CD4-positive, CD25-positive, alpha-beta regulatory T cell (primary cell): Measurements from ENCODE around the gene OR7C2. TPM values are rescaled to one million over a fixed set of nuclear protein-coding genes. Genes with fewer than 3 reads are reported as not detected.
A peak's percentile ranks its signal among the peaks of the same experiment; 100 is the strongest.
"Not testable (repeated sequence)": the region's sequence is repeated elsewhere in the genome, so short reads cannot be mapped to it uniquely, and the experiment has no call there.

ENCODE experiments used
- ATAC-seq, 2 donors: fragments of 150-1000 bp; cut with Tn5 transposase; one replicate each; pipeline ENCODE4 v1.10.0; 2021; ENCODE audit warnings: low read depth in 2 of 2, moderate number of reproducible peaks in 2 of 2, moderate library complexity in 1 of 2
- DNase-seq, 3 donors: peaks; one replicate each; pipeline versions ENCODE4 v3.0.0 to v3.0.0-alpha.2; 2012 to 2022; ENCODE audit warnings: mixed read lengths in 1 of 3
- H3K27ac ChIP-seq: one replicate; pipeline ENCODE4 v1.7.0; 2013; ENCODE audit warnings: mild to moderate bottlenecking, low read length; ENCODE audit not compliant: insufficient read depth, poor library complexity, severe bottlenecking
- H3K27me3 ChIP-seq: one replicate; pipeline ENCODE4 v1.7.0; 2013; ENCODE audit warnings: low read length; ENCODE audit not compliant: control insufficient read depth, insufficient read depth
- H3K36me3 ChIP-seq: one replicate; pipeline ENCODE4 v1.7.0; 2013; ENCODE audit warnings: mild to moderate bottlenecking, low read length, moderate library complexity; ENCODE audit not compliant: control insufficient read depth, insufficient read depth
- H3K4me1 ChIP-seq: 2 replicates; pipeline ENCODE4 v1.7.0; 2013; ENCODE audit warnings: mild to moderate bottlenecking, low read length; ENCODE audit not compliant: insufficient read depth, control insufficient read depth, poor library complexity, severe bottlenecking
- H3K4me3 ChIP-seq: one replicate; pipeline ENCODE4 v1.7.0; 2013; ENCODE audit warnings: low read depth, mild to moderate bottlenecking, low read length, moderate library complexity
- H3K9me3 ChIP-seq, 2 experiments: 1 replicate in 1 of 2; 2 replicates in 1 of 2; pipeline ENCODE4 v1.7.0; 2013; ENCODE audit warnings: low read length in 2 of 2, mild to moderate bottlenecking in 1 of 2, moderate library complexity in 1 of 2; ENCODE audit not compliant: control insufficient read depth in 2 of 2
- H3K27ac Mint-ChIP-seq, 3 donors: one replicate each; pipeline ENCODE4 v1.8.0; 2020 to 2022; ENCODE audit warnings: mild to moderate bottlenecking in 3 of 3, mixed read lengths in 3 of 3, moderate library complexity in 2 of 3
- H3K27me3 Mint-ChIP-seq: one replicate; pipeline ENCODE4 v1.8.0; 2022; ENCODE audit warnings: mild to moderate bottlenecking, mixed read lengths
- H3K36me3 Mint-ChIP-seq: one replicate; pipeline ENCODE4 v1.8.0; 2020; ENCODE audit warnings: mixed read lengths
- H3K4me1 Mint-ChIP-seq, 4 donors: one replicate each; pipeline ENCODE4 v1.8.0; 2020 to 2022; ENCODE audit warnings: mixed read lengths in 4 of 4, mild to moderate bottlenecking in 1 of 4
- H3K4me3 Mint-ChIP-seq, 4 donors: one replicate each; pipeline ENCODE4 v1.8.0; 2020 to 2022; ENCODE audit warnings: mild to moderate bottlenecking in 4 of 4, mixed read lengths in 4 of 4, moderate library complexity in 3 of 4
- H3K9me3 Mint-ChIP-seq, 7 donors: one replicate each; pipeline ENCODE4 v1.8.0; 2020 to 2022; ENCODE audit warnings: mixed read lengths in 7 of 7, mild to moderate bottlenecking in 3 of 7, moderate library complexity in 2 of 7
- polyA plus RNA-seq, 4 donors: library from polyadenylated mRNA; unstranded; fragments of 300-500 nt; fragmentation: Illumina TruSeq; gene quantifications; one replicate each; pipeline ENCODE4 v1.2.3, GENCODE V29; 2021
- total RNA-seq: library from RNA; stranded (reverse); gene quantifications from one replicate; pipeline ENCODE4 v1.2.3, GENCODE V29; 2022

The OR7C2 gene
- total and polyA plus RNA-seq, 5 donors from 2014 or later = not detected

DNA sequence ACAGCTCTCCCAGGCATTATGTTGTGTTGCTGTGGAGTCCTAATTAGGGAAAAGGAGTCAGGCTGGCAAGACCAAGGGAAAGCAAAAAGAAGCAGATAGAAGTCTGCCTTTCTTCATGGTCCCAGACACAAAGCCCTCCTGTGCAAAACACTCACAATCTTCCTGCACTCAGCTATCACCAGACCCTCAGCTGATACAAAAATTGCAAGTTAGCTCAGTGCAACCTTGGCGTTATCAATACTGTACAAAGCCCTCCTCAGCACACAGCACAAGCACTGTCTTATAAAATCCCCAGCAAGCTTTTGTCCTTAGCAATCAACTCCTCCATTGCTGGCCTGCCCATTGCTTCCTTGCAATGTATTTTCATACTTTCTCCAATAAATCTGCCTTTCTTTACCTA is 3.2 kb downstream of the OR7C2 start:
- ATAC-seq (no peak), DNase-seq (no peak)
- Mint-ChIP-seq H3K4me3 (no peak overlapping the region), H3K27me3 (peaks cover 4% of the 10 kb centered on the region), H3K27ac (no peak overlapping the region), H3K36me3 (no peaks in the 10 kb centered on the region), H3K9me3 (peaks cover 0 to 4% (median 0%) of the 10 kb centered on the region in 7 donors), H3K4me1 (no peaks in the 10 kb centered on the region)
- no peaks in the 10 kb centered on the region for H3K9me3 ChIP-seq
- no peaks in the 10 kb centered on the region for H3K4me1 ChIP-seq
- no peaks in the 10 kb centered on the region for H3K36me3 ChIP-seq
- no peaks in the 10 kb centered on the region for H3K27me3 ChIP-seq
- no peak overlapping the region for H3K27ac ChIP-seq
- no peak overlapping the region for H3K4me3 ChIP-seq

DNA sequence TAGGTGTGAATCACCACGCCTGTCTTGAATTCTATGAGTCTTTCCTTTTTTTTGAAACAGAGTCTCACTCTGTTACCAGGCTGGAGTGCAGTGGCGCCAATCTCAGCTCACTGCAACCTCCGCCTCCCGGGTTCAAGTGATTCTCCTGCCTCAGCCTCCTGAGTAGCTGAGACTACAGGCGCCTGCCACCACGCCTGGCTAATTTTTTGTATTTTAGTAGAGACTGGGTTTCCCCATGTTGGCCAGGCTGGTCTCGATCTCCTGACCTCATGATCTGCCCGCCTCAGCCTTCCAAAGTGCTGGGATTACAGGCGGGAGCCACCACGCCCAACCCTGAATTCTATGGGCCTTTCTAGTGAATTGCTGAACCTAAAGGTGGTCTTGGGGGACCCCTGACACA is 8.1 kb downstream of the OR7C2 start:
- not testable (repeated sequence) for H3K36me3 ChIP-seq, H3K4me1 Mint-ChIP-seq, DNase-seq, H3K27ac Mint-ChIP-seq, H3K9me3 Mint-ChIP-seq, H3K36me3 Mint-ChIP-seq, ATAC-seq, H3K27ac ChIP-seq, H3K4me3 ChIP-seq, H3K27me3 Mint-ChIP-seq, H3K4me1 ChIP-seq, H3K9me3 ChIP-seq, H3K4me3 Mint-ChIP-seq, H3K27me3 ChIP-seq

DNA sequence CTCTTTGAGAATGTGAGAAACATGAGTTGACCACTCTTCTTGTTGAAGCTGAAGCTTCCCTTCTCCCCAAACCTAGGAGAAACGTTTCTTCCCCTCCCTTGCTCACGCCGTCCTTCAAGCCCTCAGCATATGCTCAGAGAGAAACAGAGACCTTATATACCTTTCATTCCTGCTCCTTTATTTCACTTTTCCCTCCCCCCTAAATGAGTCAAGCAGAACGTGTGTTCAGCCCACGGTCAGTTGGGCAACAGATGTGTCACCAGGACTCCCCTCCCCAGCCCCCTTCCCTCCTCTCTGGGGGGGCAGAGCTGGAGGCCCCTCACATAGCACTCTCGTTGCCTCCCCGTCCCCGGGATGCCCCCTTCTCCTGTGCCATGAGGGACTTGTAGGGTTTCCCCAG is 8.6 kb downstream of the OR7C2 start:
- DNase-seq (no peak), ATAC-seq (no peak)
- no peaks in the 10 kb centered on the region for H3K27me3 ChIP-seq
- no peaks in the 10 kb centered on the region for H3K4me1 ChIP-seq
- no peaks in the 10 kb centered on the region for H3K36me3 ChIP-seq
- Mint-ChIP-seq H3K9me3 (peaks cover 0 to 6% (median 0%) of the 10 kb centered on the region in 7 donors), H3K36me3 (no peaks in the 10 kb centered on the region), H3K4me1 (no peaks in the 10 kb centered on the region), H3K27ac (no peak overlapping the region), H3K4me3 (no peak overlapping the region), H3K27me3 (no peaks in the 10 kb centered on the region)
- H3K4me3 ChIP-seq = no peak overlapping the region
- H3K9me3 ChIP-seq = no peaks in the 10 kb centered on the region
- H3K27ac ChIP-seq = no peak overlapping the region

GRCh38 chr19:14950421-14950820 is 9.1 kb downstream of the OR7C2 start:
- Histone ChIP-seq H3K4me3 (no peak overlapping the region), H3K9me3 (no peaks in the 10 kb centered on the region), H3K27me3 (no peaks in the 10 kb centered on the region), H3K27ac (no peak overlapping the region), H3K36me3 (no peaks in the 10 kb centered on the region), H3K4me1 (no peaks in the 10 kb centered on the region)
- peaks cover 0 to 6% (median 0%) of the 10 kb centered on the region in 7 donors for H3K9me3 Mint-ChIP-seq
- no peaks in the 10 kb centered on the region for H3K27me3 Mint-ChIP-seq
- no peak overlapping the region for H3K27ac Mint-ChIP-seq
- H3K4me3 Mint-ChIP-seq = no peak overlapping the region
- no peaks in the 10 kb centered on the region for H3K36me3 Mint-ChIP-seq
- no peaks in the 10 kb centered on the region for H3K4me1 Mint-ChIP-seq
- ATAC-seq (no peak), DNase-seq (no peak)

DNA sequence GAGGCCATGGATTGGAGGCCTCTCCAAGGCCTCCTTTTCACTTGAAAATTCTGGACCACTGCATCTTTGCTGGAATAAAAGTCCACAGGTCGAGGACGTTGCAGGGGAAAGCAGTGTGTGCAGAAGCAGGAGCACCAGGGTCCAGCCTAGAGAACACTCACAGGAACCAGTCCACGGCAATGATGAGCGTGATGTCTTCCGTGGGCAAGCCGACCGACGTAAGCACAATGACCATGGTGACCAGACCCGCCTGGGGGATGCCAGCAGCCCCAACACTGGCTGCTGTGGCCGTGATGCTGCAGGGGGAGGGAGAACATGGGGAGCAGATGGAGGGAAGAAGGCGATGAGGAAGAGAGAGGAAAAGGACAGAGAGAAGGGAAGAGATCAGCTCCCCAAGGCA is 11.5 kb downstream of the OR7C2 start:
- no peaks in the 10 kb centered on the region for H3K4me1 ChIP-seq
- Mint-ChIP-seq H3K36me3 (peaks cover 5% of the 10 kb centered on the region), H3K4me3 (no peak overlapping the region), H3K27me3 (no peaks in the 10 kb centered on the region), H3K27ac (no peak overlapping the region), H3K4me1 (no peaks in the 10 kb centered on the region), H3K9me3 (peaks cover 0 to 14% (median 9%) of the 10 kb centered on the region in 7 donors)
- H3K36me3 ChIP-seq = no peaks in the 10 kb centered on the region
- H3K9me3 ChIP-seq = peaks cover 3 to 6% of the 10 kb centered on the region in 2 experiments
- H3K27ac ChIP-seq = no peak overlapping the region
- H3K4me3 ChIP-seq = no peak overlapping the region
- DNase-seq (no peak), ATAC-seq (no peak)
- H3K27me3 ChIP-seq = no peaks in the 10 kb centered on the region

GRCh38 chr19:14954071-14954655 is 12.9 kb downstream of the OR7C2 start:
- Mint-ChIP-seq H3K4me3 (no peak overlapping the region), H3K4me1 (no peaks in the 10 kb centered on the region), H3K27ac (no peak overlapping the region), H3K27me3 (no peaks in the 10 kb centered on the region), H3K36me3 (peaks cover 5% of the 10 kb centered on the region), H3K9me3 (peaks cover 0 to 15% (median 9%) of the 10 kb centered on the region in 7 donors)
- H3K9me3 ChIP-seq = peaks cover 6 to 11% of the 10 kb centered on the region in 2 experiments
- H3K4me3 ChIP-seq = no peak overlapping the region
- H3K27me3 ChIP-seq = no peaks in the 10 kb centered on the region
- no peak overlapping the region for H3K27ac ChIP-seq
- H3K4me1 ChIP-seq = no peaks in the 10 kb centered on the region
- no peak for DNase-seq
- no peaks in the 10 kb centered on the region for H3K36me3 ChIP-seq
- ATAC-seq = no peak

DNA sequence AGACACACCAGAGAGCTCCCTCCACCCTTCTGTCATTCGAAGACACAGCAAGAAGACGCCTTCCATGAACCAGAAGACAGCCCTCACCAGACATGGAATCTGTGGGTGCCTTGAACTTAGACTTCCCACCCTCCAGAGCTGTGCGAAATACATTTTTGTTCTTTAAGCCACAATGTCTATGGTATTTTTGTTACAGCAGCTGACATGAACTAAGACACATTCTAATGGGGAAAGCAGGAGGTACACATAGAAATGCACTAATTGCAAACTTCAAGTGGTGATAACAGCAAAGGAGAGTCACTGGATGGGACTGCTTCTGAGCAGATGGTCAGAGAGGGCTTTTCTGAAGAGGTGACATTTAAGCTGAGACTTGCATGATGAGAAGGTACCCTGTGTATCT is 16.2 kb downstream of the OR7C2 start:
- no peaks in the 10 kb centered on the region for H3K4me1 Mint-ChIP-seq

GRCh38 chr19:14959263-14959662 is 18.0 kb downstream of the OR7C2 start:
- Histone ChIP-seq H3K4me3 (no peak overlapping the region), H3K9me3 (peaks cover 17 to 25% of the 10 kb centered on the region in 2 experiments), H3K4me1 (no peaks in the 10 kb centered on the region), H3K27ac (no peak overlapping the region), H3K27me3 (no peaks in the 10 kb centered on the region), H3K36me3 (no peaks in the 10 kb centered on the region)
- no peaks in the 10 kb centered on the region for H3K4me1 Mint-ChIP-seq
- no peak overlapping the region for H3K27ac Mint-ChIP-seq
- peaks cover 5% of the 10 kb centered on the region for H3K36me3 Mint-ChIP-seq
- DNase-seq = no peak
- peaks cover 3 to 30% (median 10%) of the 10 kb centered on the region in 7 donors for H3K9me3 Mint-ChIP-seq
- ATAC-seq = no peak
- no peak overlapping the region for H3K4me3 Mint-ChIP-seq
- H3K27me3 Mint-ChIP-seq = peaks cover 4% of the 10 kb centered on the region

More for the DNA sequence above, 16.2 kb downstream of the OR7C2 start:
- Histone ChIP-seq H3K4me1 (no peaks in the 10 kb centered on the region), H3K36me3 (no peaks in the 10 kb centered on the region), H3K27me3 (no peaks in the 10 kb centered on the region), H3K9me3 (peaks cover 17 to 25% of the 10 kb centered on the region in 2 experiments), H3K4me3 (no peak overlapping the region), H3K27ac (no peak overlapping the region)
- ATAC-seq (no peak), DNase-seq (no peak)
- Mint-ChIP-seq H3K27ac (peak overlapping the region in 1 of 3 donors; percentile 37), H3K9me3 (peaks cover 3 to 23% (median 12%) of the 10 kb centered on the region in 7 donors), H3K27me3 (no peaks in the 10 kb centered on the region), H3K36me3 (peaks cover 5% of the 10 kb centered on the region), H3K4me3 (no peak overlapping the region)
